HEK293T (cell line): ENCODE data around the gene PRPSAP2.

Source experiments
- CTCF ChIA-PET: fragments of 350-600 bp; formaldehyde crosslinking; extraction: SDS; loops from one replicate; lab custom pipeline; 2021; ENCODE audit warnings: antibody characterized with exemption, inconsistent platforms; lab: Yijun Ruan, JAX
- POLR2A ChIA-PET: fragments of 350-600 bp; formaldehyde crosslinking; extraction: SDS; loops from one replicate; lab custom pipeline; 2020; ENCODE audit warnings: antibody characterized with exemption, inconsistent platforms; lab: Yijun Ruan, JAX
- DNase-seq: peaks from one replicate; pipeline ENCODE4 v3.0.0; 2012; ENCODE audit warnings: mixed read lengths; ENCODE audit errors: extremely low spot score
- ARNT ChIP-seq: fragments of 450-650 bp; IDR thresholded peaks from 2 replicates; pipeline ENCODE4 v1.6.1; 2017; ENCODE audit warnings: mild to moderate bottlenecking
- BHLHE40 ChIP-seq: fragments of 450-650 bp; IDR thresholded peaks from 2 replicates; pipeline ENCODE4 v1.6.1; 2016; ENCODE audit warnings: mild to moderate bottlenecking, moderate library complexity, borderline replicate concordance
- CTBP1 ChIP-seq: fragments of 450-650 bp; IDR thresholded peaks from 2 replicates; pipeline ENCODE4 v1.6.1; 2016; ENCODE audit warnings: borderline replicate concordance
- ELF4 ChIP-seq: fragments of 450-650 bp; IDR thresholded peaks from 2 replicates; pipeline ENCODE4 v1.6.1; 2017; ENCODE audit warnings: antibody characterized with exemption
- FOXA1 ChIP-seq: fragments of 450-650 bp; IDR thresholded peaks from 2 replicates; pipeline ENCODE4 v1.6.1; 2016; ENCODE audit warnings: mild to moderate bottlenecking
- FOXK2 ChIP-seq: fragments of 450-650 bp; IDR thresholded peaks from 2 replicates; pipeline ENCODE4 v1.6.1; 2016; ENCODE audit warnings: mild to moderate bottlenecking
- FOXM1 ChIP-seq: fragments of 450-650 bp; IDR thresholded peaks from 2 replicates; pipeline ENCODE4 v1.6.1; 2017; ENCODE audit warnings: mild to moderate bottlenecking, borderline replicate concordance
- HDGF ChIP-seq: fragments of 450-650 bp; IDR thresholded peaks from 2 replicates; pipeline ENCODE4 v1.6.1; 2017; ENCODE audit warnings: antibody characterized with exemption, borderline replicate concordance
- L3MBTL2 ChIP-seq: fragments of 450-650 bp; conservative IDR thresholded peaks from 2 replicates; pipeline ENCODE4 v1.6.1; 2016; ENCODE audit warnings: mild to moderate bottlenecking
- LEF1 ChIP-seq: fragments of 450-650 bp; IDR thresholded peaks from 2 replicates; pipeline ENCODE4 v1.6.1; 2017; ENCODE audit warnings: mild to moderate bottlenecking, borderline replicate concordance
- NFRKB ChIP-seq: fragments of 450-650 bp; IDR thresholded peaks from 2 replicates; pipeline ENCODE4 v1.6.1; 2016; ENCODE audit warnings: mild to moderate bottlenecking, moderate library complexity
- PKNOX1 ChIP-seq: fragments of 450-650 bp; IDR thresholded peaks from 2 replicates; pipeline ENCODE4 v1.6.1; 2016
- SP1 ChIP-seq: fragments of 450-650 bp; IDR thresholded peaks from 2 replicates; pipeline ENCODE4 v1.6.1; 2017
- SUZ12 ChIP-seq: fragments of 450-650 bp; IDR thresholded peaks from 2 replicates; pipeline ENCODE4 v1.6.1; 2016; ENCODE audit warnings: mild to moderate bottlenecking
- TARDBP ChIP-seq: fragments of 450-650 bp; IDR thresholded peaks from 2 replicates; pipeline ENCODE4 v1.6.1; 2016
- ZNF384 ChIP-seq: fragments of 450-650 bp; IDR thresholded peaks from 2 replicates; pipeline ENCODE4 v1.6.1; 2016

Gene PRPSAP2

GRCh38 chr17:18946536-18946935 is 88.6 kb downstream of the PRPSAP2 start:
- POLR2A ChIA-PET = interaction anchor here (0.9 kb wide), 1 partner anchor 20 kb away, joined by 3 read pairs; no protein-coding TSS in a partner anchor
- TF ChIP-seq LEF1 (no peak), PKNOX1 (no peak), FOXM1 (no peak), TARDBP (no peak), SP1 (no peak), ARNT (no peak), FOXK2 (no peak), CTBP1 (no peak), NFRKB (no peak), HDGF (no peak), ZNF384 (no peak), ELF4 (no peak), SUZ12 (no peak), L3MBTL2 (no peak), FOXA1 (no peak), BHLHE40 (no peak)
- DNase-seq = no peak
- CTCF ChIA-PET = interaction anchor here (1.0 kb wide), 1 partner anchor 15 kb away, joined by 3 read pairs; no protein-coding TSS in a partner anchor

- CTCF ChIA-PET = interaction anchor here (1.0 kb wide), 1 partner anchor 13 kb away, joined by 4 read pairs; no protein-coding TSS in a partner anchor
- DNase-seq = no peak
- POLR2A ChIA-PET = no interaction called here
- TF ChIP-seq FOXA1 (no peak), CTBP1 (no peak), ARNT (no peak), SP1 (no peak), FOXK2 (no peak), SUZ12 (no peak), FOXM1 (no peak), L3MBTL2 (no peak), HDGF (no peak)
These were observed 89.9 kb downstream of the PRPSAP2 start for GRCh38 chr17:18947866-18948265.

GRCh38 chr17:18948476-18949006 is 90.6 kb downstream of the PRPSAP2 start:
- POLR2A ChIA-PET = no interaction called here

GRCh38 chr17:18949566-18949965 is 91.6 kb downstream of the PRPSAP2 start:
- ChIA-PET CTCF (interaction anchor here (1.0 to 1.2 kb wide), 2 partner anchors 9 to 11 kb away, joined by 3 to 7 read pairs; no protein-coding TSS in a partner anchor), POLR2A (interaction anchor here (0.6 kb wide), 1 partner anchor 8 kb away, joined by 3 read pairs; no protein-coding TSS in a partner anchor)
- no peak for DNase-seq
- no peak for TF ChIP-seq HDGF
- no peak for TF ChIP-seq CTBP1
- TF ChIP-seq PKNOX1 = no peak
- no peak for TF ChIP-seq LEF1
- TF ChIP-seq TARDBP = no peak
- no peak for TF ChIP-seq ELF4
- TF ChIP-seq ZNF384 = no peak
- TF ChIP-seq SUZ12 = no peak
- TF ChIP-seq SP1 = no peak
- no peak for TF ChIP-seq L3MBTL2
- TF ChIP-seq FOXA1 = no peak
- no peak for TF ChIP-seq ARNT

More at GRCh38 chr17:18948476-18949006, 90.6 kb downstream of the PRPSAP2 start:
- CTCF ChIA-PET = interaction anchor here (0.6 to 1.2 kb wide), 4 partner anchors 10 to 14 kb away, joined by 3 to 7 read pairs (median 4); no protein-coding TSS in a partner anchor
- no peak for TF ChIP-seq HDGF
- no peak for TF ChIP-seq CTBP1
- no peak for TF ChIP-seq SUZ12
- TF ChIP-seq PKNOX1 = no peak
- no peak for TF ChIP-seq ZNF384
- DNase-seq = no peak

GRCh38 chr17:18950346-18950745 is 92.4 kb downstream of the PRPSAP2 start:
- TF ChIP-seq SP1 (no peak), FOXM1 (no peak), FOXK2 (no peak), HDGF (no peak), BHLHE40 (no peak), TARDBP (no peak), CTBP1 (no peak), ZNF384 (no peak), SUZ12 (no peak), ARNT (no peak), PKNOX1 (no peak), ELF4 (no peak), L3MBTL2 (no peak), LEF1 (no peak), NFRKB (no peak), FOXA1 (no peak)
- no peak for DNase-seq
- ChIA-PET CTCF (no interaction called here), POLR2A (no interaction called here)
